ENCODE results near the gene RUNDC3A.
A peak's percentile ranks its signal among the peaks of the same experiment; 100 is the strongest.

RUNDC3A gene

DNA sequence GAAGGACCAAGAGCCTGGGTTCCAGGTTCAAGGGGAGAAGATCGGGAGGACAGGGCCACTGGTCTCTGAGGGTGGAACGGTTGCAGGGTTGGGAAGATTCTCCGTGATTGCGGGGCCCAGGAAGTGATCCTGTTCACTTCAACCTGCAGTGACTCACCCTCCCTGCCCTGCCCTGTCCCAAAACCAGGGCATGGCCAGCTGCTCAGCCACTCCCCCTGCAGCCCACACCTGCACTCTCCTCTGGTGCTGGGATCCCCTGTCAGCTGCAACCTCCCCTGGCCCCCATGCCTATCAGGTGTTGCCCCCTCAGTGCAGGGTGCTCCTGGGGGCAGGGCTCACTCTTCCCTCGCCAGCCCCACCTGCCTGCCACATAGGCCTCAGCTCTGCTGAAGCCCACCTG lies 1.1 kb downstream of the RUNDC3A start:
- H3K36me3 ChIP-seq (ENCODE audit: insufficient read depth, insufficient read length, low read length) = no peaks in the 10 kb centered on the region
- peaks cover 36% of the 10 kb centered on the region for H3K4me1 ChIP-seq (ENCODE audit: insufficient read depth, insufficient read length)
- no peak for TF ChIP-seq SUZ12 (IDR thresholded peaks at IDR 0.05; ENCODE audit: extremely low read depth, insufficient read depth, insufficient read length)
- TF ChIP-seq YY1 (IDR thresholded peaks at IDR 0.05; ENCODE audit: insufficient read depth, insufficient read length) = no peak
- TF ChIP-seq ZNF274 (IDR thresholded peaks at IDR 0.05; ENCODE audit: low read depth, low read length) = no peak
- peaks cover 25% of the 10 kb centered on the region for H3K27me3 ChIP-seq (ENCODE audit: insufficient read depth, insufficient read length)
- H3K9me3 ChIP-seq (ENCODE audit: insufficient read depth, low read length) = no peaks in the 10 kb centered on the region
- H3K4me3 ChIP-seq (ENCODE audit: insufficient read length, low read depth) = no peak overlapping the region
- no peak for DNase-seq (ENCODE audit: low read depth, low spot score)
- H3K9ac ChIP-seq (ENCODE audit: insufficient read length, low read depth) = no peak overlapping the region

DNA sequence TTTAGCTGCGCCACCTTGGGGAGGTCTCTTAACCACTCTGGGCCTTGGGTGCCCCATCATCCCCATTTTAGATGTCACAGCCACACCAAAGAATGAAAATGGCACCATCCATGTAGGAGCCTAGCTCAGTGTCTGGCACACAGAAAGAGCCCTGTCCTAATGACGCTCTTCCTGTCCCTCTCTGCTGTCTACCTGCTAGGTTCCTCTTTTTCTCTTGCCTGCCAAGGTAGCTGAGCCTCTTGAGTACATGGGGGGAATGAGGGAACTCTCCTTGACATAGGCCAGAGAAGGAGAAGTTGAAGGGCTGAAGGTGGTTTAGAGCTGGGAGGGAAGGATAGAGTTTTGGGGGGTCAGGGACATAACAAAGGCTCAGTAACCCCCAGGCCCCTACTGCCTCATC lies 1.8 kb downstream of the RUNDC3A start:
- Histone ChIP-seq H3K27me3 (ENCODE audit: insufficient read depth, insufficient read length) (peaks cover 32% of the 10 kb centered on the region), H3K36me3 (ENCODE audit: insufficient read depth, insufficient read length, low read length) (no peaks in the 10 kb centered on the region), H3K9me3 (ENCODE audit: insufficient read depth, low read length) (no peaks in the 10 kb centered on the region), H3K4me3 (ENCODE audit: insufficient read length, low read depth) (no peak overlapping the region), H3K4me1 (ENCODE audit: insufficient read depth, insufficient read length) (peaks cover 36% of the 10 kb centered on the region), H3K9ac (ENCODE audit: insufficient read length, low read depth) (no peak overlapping the region)
- TF ChIP-seq SUZ12 (IDR thresholded peaks at IDR 0.05; ENCODE audit: extremely low read depth, insufficient read depth, insufficient read length) (no peak), YY1 (IDR thresholded peaks at IDR 0.05; ENCODE audit: insufficient read depth, insufficient read length) (no peak), ZNF274 (IDR thresholded peaks at IDR 0.05; ENCODE audit: low read depth, low read length) (no peak)
- DNase-seq (ENCODE audit: low read depth, low spot score) = no peak

DNA sequence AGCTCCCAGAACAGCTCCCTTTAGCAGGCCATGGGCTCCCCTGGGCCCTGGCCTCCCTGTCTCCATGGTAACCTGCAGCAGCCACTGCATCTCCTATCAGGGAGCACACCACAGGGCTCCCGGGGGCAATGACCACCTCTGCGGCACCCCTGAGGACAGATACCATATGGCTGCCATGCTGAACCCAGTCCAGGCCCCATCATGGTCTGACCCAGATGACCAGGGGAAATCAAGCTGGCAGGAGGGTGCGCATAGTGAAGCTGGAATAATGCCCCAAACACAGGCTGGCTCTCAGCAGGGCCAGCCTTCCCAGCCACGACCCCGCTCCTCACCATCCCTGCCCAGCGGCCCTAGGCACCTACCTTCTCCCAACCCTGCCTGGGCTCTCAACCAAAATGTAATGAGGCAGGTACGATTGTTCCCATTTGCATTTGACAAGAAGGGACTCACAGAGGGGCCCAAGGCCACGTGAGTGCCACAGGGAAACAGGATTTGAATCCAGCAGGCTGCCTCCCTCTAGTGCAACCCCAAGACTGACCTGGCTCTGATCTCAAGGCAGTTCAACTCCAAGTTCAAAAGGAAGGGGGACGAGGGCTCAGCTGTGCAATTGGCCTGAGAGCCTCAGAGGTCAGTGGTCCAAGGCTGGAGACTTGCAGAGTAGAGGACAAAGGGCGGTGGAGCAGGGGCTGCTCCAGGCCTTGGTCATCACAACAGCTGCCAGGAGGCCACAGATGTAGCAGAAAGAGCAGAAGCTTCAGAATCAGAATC lies 2.4 kb downstream of the RUNDC3A start:
- TF ChIP-seq SUZ12 (IDR thresholded peaks at IDR 0.05; ENCODE audit: extremely low read depth, insufficient read depth, insufficient read length) (no peak), YY1 (IDR thresholded peaks at IDR 0.05; ENCODE audit: insufficient read depth, insufficient read length) (no peak), ZNF274 (IDR thresholded peaks at IDR 0.05; ENCODE audit: low read depth, low read length) (no peak)
- no peak overlapping the region for H3K9ac ChIP-seq (ENCODE audit: insufficient read length, low read depth)

DNA sequence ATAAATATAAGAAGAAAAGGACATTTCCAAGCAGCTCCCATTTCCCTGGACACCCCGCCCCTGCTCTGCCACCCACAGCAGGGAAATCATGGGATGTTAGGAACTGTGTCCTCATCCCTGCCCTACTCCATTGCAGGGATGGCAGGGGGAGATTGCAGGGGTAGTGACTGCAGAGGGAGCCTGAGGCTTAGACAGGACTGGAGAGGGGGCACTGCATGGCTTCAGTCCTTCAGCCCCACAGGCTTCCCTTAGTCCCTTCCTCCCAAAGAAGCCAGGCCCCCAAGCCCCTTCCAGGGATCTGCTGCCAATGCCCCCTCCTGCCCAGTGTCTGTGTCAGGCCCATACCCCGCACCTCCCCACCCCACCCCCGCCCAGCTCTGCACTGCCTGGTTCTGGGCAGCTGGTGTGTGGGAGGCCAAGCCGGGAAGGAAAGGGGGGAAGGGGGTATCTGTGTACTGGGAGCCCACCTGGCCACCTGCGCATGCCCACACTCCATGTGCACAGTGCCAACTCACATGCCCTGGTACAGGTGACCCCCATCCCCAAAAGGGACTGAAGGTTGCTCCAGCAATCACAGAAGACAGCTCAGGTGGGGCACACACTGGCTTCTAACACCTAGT lies 3.3 kb downstream of the RUNDC3A start:
- H3K4me1 ChIP-seq (ENCODE audit: insufficient read depth, insufficient read length) = peaks cover 43% of the 10 kb centered on the region
- no peaks in the 10 kb centered on the region for H3K9me3 ChIP-seq (ENCODE audit: insufficient read depth, low read length)
- peaks cover 39% of the 10 kb centered on the region for H3K27me3 ChIP-seq (ENCODE audit: insufficient read depth, insufficient read length)
- no peak for TF ChIP-seq SUZ12 (IDR thresholded peaks at IDR 0.05; ENCODE audit: extremely low read depth, insufficient read depth, insufficient read length)
- TF ChIP-seq YY1 (IDR thresholded peaks at IDR 0.05; ENCODE audit: insufficient read depth, insufficient read length) = no peak
- no peak for TF ChIP-seq ZNF274 (IDR thresholded peaks at IDR 0.05; ENCODE audit: low read depth, low read length)
- H3K9ac ChIP-seq (ENCODE audit: insufficient read length, low read depth) = peak overlapping the region; percentile 18
- no peak overlapping the region for H3K4me3 ChIP-seq (ENCODE audit: insufficient read length, low read depth)
- no peaks in the 10 kb centered on the region for H3K36me3 ChIP-seq (ENCODE audit: insufficient read depth, insufficient read length, low read length)
- DNase-seq (ENCODE audit: low read depth, low spot score) = no peak

More for the DNA sequence above, 2.4 kb downstream of the RUNDC3A start:
- Histone ChIP-seq H3K4me3 (ENCODE audit: insufficient read length, low read depth) (no peak overlapping the region), H3K4me1 (ENCODE audit: insufficient read depth, insufficient read length) (peaks cover 40% of the 10 kb centered on the region), H3K36me3 (ENCODE audit: insufficient read depth, insufficient read length, low read length) (no peaks in the 10 kb centered on the region), H3K27me3 (ENCODE audit: insufficient read depth, insufficient read length) (peaks cover 37% of the 10 kb centered on the region), H3K9me3 (ENCODE audit: insufficient read depth, low read length) (no peaks in the 10 kb centered on the region)
- no peak for DNase-seq (ENCODE audit: low read depth, low spot score)

DNA sequence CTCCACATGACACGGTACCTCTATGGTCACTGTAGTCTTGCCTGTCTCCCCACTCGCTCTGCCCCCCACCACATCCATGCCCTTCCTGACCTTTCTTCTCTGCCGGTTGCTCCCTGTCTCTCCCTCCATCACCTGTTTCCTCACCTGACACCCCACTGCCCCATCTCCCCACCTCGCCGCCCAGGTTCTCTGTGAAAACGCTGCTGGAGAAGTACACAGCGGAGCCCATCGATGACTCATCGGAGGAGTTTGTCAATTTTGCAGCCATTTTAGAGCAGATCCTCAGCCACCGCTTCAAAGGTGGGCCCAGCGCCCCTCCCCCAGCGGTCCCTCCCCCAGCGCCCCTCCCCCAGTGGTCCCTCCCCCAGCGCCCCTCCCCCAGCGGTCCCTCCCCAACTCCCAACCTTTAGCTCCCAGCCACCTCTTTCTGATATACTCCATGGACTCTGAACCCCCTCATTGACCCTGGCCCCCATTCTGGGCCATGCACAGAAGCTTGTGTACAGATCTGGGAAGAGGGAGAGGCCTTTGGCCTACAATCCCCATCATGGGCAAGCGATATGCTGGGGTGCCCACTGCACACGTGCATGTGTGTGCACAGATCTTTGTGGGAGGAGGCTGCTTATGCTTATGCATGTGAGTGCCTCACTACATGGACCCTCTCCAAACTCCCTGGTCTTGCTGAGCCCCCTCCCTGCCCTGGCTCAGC lies 4.1 kb downstream of the RUNDC3A start:
- peaks cover 33% of the 10 kb centered on the region for H3K27me3 ChIP-seq (ENCODE audit: insufficient read depth, insufficient read length)
- H3K4me1 ChIP-seq (ENCODE audit: insufficient read depth, insufficient read length) = peaks cover 38% of the 10 kb centered on the region
- H3K4me3 ChIP-seq (ENCODE audit: insufficient read length, low read depth) = no peak overlapping the region
- no peaks in the 10 kb centered on the region for H3K36me3 ChIP-seq (ENCODE audit: insufficient read depth, insufficient read length, low read length)
- no peak for TF ChIP-seq SUZ12 (IDR thresholded peaks at IDR 0.05; ENCODE audit: extremely low read depth, insufficient read depth, insufficient read length)
- TF ChIP-seq YY1 (IDR thresholded peaks at IDR 0.05; ENCODE audit: insufficient read depth, insufficient read length) = no peak
- TF ChIP-seq ZNF274 (IDR thresholded peaks at IDR 0.05; ENCODE audit: low read depth, low read length) = no peak
- DNase-seq (ENCODE audit: low read depth, low spot score) = no peak
- H3K9ac ChIP-seq (ENCODE audit: insufficient read length, low read depth) = no peak overlapping the region
- H3K9me3 ChIP-seq (ENCODE audit: insufficient read depth, low read length) = no peaks in the 10 kb centered on the region

DNA sequence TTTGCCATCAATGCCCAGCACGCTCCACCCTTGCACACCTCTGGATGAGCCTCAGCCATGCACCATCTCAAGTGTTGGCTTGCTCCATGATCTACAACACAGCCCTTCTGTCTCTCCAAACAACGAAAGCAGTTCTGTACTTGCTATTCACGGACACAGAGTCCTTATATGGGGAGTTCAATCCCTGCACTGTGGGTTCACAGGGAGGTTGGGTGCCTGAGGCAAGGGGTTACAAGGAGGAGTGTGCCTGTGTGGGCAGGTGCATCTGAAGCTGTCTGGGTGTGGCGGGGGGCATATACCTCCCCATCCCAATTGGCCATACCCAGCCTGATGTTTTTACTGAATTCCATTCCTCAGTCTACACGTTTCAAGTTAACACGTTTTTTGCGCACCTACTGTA lies 5.6 kb downstream of the RUNDC3A start:
- no peak overlapping the region for H3K9ac ChIP-seq (ENCODE audit: insufficient read length, low read depth)
- no peak for DNase-seq (ENCODE audit: low read depth, low spot score)
- peaks cover 44% of the 10 kb centered on the region for H3K4me1 ChIP-seq (ENCODE audit: insufficient read depth, insufficient read length)
- H3K9me3 ChIP-seq (ENCODE audit: insufficient read depth, low read length) = no peaks in the 10 kb centered on the region
- peaks cover 8% of the 10 kb centered on the region for H3K36me3 ChIP-seq (ENCODE audit: insufficient read depth, insufficient read length, low read length)
- TF ChIP-seq SUZ12 (IDR thresholded peaks at IDR 0.05; ENCODE audit: extremely low read depth, insufficient read depth, insufficient read length) (no peak), YY1 (IDR thresholded peaks at IDR 0.05; ENCODE audit: insufficient read depth, insufficient read length) (no peak), ZNF274 (IDR thresholded peaks at IDR 0.05; ENCODE audit: low read depth, low read length) (no peak)
- H3K27me3 ChIP-seq (ENCODE audit: insufficient read depth, insufficient read length) = peaks cover 32% of the 10 kb centered on the region
- H3K4me3 ChIP-seq (ENCODE audit: insufficient read length, low read depth) = no peak overlapping the region

DNA sequence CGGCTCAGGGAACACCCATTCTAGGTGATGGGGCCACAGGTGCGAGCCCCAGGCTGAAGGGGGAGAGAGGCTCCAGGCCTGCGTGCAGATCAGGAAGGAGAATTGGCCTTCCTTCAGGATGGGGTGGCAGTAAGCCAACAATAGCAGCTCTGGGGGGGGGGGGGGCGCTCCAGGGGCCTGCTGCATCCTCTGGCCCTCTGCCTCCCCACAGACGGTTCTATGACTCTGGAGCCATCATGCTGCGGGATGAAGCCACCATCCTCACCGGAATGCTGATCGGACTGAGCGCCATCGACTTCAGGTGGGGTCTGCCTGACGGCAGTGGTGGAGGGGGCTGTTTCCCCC lies 6.1 kb downstream of the RUNDC3A start:
- H3K9me3 ChIP-seq (ENCODE audit: insufficient read depth, low read length) = no peaks in the 10 kb centered on the region
- H3K4me3 ChIP-seq (ENCODE audit: insufficient read length, low read depth) = peak overlapping the region; percentile 38
- DNase-seq (ENCODE audit: low read depth, low spot score) = no peak
- TF ChIP-seq YY1 (IDR thresholded peaks at IDR 0.05; ENCODE audit: insufficient read depth, insufficient read length) = no peak
- no peak for TF ChIP-seq ZNF274 (IDR thresholded peaks at IDR 0.05; ENCODE audit: low read depth, low read length)
- peaks cover 39% of the 10 kb centered on the region for H3K4me1 ChIP-seq (ENCODE audit: insufficient read depth, insufficient read length)
- H3K27me3 ChIP-seq (ENCODE audit: insufficient read depth, insufficient read length) = peaks cover 27% of the 10 kb centered on the region
- H3K36me3 ChIP-seq (ENCODE audit: insufficient read depth, insufficient read length, low read length) = peaks cover 12% of the 10 kb centered on the region
- peak overlapping the region; percentile 71 for H3K9ac ChIP-seq (ENCODE audit: insufficient read length, low read depth)
